GM19452 (cell line): ENCODE results near the gene ARFRP1.

ENCODE experiments used
- ATAC-seq: cut with Tn5 transposase; IDR thresholded peaks from one replicate; pipeline ENCODE4 v1.9.1; 2021; ENCODE audit not compliant: unreplicated experiment

Gene ARFRP1

DNA sequence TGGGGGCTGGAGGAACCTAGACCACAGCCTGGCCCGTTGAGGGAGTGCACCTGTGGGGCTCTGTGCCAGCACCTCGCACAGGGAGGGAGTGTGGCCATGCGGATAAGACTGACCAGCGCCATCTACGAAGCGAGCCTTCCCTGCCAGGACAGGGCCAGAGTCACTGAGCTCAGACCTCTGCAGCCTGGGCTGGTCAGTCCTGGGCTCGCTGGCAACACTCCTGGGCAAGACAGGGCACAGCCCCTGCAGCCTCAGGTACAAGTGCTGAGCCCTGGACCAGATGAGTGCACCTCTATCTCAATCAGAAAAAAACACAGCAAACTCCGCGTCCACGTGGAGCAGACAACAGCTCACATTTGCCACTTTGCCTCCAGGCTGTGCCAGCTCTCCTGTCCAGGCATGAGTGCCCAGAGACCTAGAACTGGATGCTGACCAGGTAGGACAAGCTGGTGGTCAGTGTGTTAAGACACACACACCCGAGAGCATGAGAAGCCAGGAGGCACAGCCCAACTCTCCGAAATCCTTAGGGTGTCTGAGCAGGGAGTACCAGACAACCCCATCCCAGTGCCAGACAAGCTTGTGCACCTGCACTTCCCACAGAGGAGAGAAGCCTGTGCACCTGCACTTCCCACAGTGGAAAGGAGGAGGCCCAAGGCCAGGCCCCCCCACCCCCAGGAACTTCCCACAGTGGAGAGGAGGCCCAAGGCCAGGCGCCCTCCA is 4.9 kb downstream of the ARFRP1 start:
- no peak for ATAC-seq

- ATAC-seq = no peak
Measured at GRCh38 chr20:63702036-63702665, 5.6 kb downstream of the ARFRP1 start.

- ATAC-seq = no peak
Measured at GRCh38 chr20:63701329-63702035, 6.3 kb downstream of the ARFRP1 start.

DNA sequence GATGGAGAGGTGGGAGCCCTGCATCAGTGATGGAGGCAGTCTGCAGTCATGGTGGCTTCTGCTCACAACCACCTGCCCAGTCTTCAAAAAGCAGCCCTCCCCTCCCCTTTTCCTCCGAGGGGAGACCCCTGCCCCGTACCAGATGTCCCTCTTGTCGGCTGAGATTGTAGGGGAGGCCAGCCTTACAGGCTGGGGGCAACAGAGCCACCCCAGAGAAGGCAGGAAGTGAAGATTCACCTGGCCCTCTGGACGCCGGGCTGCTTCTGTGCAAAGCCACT is 6.8 kb downstream of the ARFRP1 start:
- no peak for ATAC-seq

- no peak for ATAC-seq
Measured at GRCh38 chr20:63700199-63701050, 7.4 kb downstream of the ARFRP1 start.

DNA sequence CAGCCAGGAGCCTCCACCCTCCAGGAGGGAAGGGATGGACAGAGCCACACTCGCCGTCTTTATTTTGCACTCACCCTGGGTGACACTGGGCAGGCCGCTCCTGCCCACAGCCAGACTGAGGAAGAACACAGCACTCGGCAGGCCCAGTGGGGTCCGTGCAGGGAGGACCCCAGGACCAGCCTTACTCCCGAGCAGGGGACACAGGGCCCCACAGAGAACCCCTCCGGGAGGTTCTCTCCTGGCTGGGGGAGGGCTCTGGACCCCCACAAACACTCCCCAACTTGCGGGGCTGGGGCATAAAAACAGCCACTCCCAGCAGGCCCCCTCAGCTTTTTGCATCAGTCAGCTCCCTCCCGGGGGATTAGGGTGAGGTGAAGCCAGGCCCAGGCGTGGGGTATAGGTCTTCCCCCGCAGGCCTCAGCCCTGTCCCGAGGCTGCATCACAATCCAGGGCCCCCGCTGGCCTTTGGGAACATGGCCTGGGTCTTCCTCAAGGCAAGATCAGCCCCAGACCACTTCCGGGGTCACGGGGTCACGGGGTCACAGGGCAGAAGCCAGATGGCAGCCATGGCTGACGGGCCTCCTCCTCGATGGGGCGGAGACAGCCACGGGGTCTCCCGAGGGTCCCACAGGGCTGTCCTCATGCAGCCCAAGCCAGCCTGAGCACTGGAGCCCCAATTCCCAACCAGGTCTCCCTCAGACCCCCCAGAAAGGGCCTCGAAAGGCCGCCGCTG is 8.1 kb downstream of the ARFRP1 start:
- ATAC-seq = no peak

- ATAC-seq = no peak
Measured at GRCh38 chr20:63698739-63699465, 8.9 kb downstream of the ARFRP1 start.

DNA sequence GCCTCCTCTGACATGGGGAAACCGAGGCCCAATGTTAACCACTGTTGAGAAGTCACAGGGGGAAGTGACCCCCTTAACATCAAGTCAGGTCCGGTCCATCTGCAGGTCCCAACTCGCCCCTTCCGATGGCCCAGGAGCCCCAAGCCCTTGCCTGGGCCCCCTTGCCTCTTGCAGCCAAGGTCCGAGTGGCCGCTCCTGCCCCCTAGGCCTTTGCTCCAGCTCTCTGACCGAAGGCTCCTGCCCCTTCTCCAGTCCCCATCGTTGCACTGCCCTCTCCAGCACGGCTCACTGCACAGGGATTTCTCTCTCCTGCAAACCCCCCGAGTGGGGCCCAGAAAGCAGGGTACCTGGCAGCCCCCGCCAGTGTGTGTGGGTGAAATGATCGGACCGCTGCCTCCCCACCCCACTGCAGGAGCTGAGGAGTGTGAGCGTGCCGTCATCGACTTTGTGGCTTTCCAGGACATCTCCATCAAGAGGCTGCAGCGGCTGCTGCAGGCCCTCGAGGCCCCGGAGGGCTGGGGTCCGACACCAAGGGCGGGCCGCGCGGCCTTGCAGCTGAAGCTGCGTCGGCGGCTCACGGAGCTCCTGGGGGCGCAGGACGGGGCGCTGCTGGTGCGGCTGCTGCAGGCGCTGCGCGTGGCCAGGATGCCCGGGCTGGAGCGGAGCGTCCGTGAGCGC is 9.8 kb downstream of the ARFRP1 start:
- ATAC-seq = no peak

GRCh38 chr20:63697357-63697867 is 10.4 kb downstream of the ARFRP1 start:
- no peak for ATAC-seq

GRCh38 chr20:63696628-63697356 is 11.0 kb downstream of the ARFRP1 start, which contains the start of gene TNFRSF6B:
TNFRSF6B (plus strand) TSS chr20:63696652; CDS start chr20:63696768, 116 bp downstream.
- ATAC-seq = no peak

DNA sequence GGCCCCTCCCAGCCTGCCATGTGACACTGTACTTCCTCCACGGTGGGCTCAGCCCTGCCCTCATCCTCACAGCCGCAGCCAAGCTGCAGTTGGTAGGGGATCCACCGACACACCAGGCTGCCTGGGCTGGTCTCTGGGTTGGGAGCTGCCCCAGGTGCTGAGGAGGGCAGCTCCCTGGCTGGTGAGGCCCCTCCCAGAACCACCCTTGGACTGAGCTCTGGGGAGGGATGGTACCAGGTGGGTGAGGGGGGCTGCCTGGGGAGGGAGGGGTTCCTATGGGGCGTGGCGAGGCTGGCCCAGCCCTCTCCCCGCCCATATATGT is 11.5 kb downstream of the ARFRP1 start:
- no peak for ATAC-seq

GRCh38 chr20:63695424-63696305 is 12.1 kb downstream of the ARFRP1 start:
- no peak for ATAC-seq

- no peak for ATAC-seq
Measured at GRCh38 chr20:63694584-63695423, 13.0 kb downstream of the ARFRP1 start.

DNA sequence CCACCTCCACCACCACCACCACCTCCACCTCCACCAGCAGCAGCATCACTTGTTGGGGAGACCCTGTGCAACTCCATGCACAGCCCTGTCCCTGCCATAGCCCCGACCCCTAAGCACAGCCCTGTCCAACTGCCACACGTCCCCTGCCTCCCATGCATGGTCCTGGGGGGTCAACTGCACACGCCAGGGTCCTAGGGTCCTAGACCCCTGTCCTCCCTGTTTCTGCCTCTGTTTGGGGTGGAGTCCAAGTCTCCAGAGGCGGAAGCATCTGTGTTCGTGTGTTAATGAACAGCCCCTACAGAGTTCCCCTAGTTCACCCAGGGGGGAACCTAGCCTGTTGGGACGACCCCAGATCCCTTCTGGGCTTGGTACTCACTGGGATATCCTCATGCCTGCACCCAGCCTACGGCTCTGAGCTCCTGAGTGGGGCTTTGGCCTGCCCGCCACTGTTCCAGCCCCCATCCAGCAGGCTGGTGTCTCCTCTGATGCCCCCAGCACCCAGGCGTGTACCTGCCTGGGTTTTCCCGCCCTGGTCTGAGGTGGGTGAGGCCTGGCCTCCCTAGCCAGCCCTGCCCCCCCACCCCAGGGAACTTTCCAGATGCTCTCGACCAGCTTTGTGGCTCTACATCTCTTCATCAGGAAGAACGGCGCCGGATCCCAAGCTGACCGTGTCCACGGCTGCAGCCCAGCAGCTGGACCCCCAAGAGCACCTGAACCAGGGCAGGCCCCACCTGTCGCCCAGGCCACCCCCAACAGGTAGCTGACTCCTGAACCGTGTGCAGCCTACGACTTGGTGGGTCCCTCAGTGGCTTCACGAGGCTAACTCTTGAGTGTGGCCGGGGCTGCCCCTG is 13.8 kb downstream of the ARFRP1 start:
- no peak for ATAC-seq

DNA sequence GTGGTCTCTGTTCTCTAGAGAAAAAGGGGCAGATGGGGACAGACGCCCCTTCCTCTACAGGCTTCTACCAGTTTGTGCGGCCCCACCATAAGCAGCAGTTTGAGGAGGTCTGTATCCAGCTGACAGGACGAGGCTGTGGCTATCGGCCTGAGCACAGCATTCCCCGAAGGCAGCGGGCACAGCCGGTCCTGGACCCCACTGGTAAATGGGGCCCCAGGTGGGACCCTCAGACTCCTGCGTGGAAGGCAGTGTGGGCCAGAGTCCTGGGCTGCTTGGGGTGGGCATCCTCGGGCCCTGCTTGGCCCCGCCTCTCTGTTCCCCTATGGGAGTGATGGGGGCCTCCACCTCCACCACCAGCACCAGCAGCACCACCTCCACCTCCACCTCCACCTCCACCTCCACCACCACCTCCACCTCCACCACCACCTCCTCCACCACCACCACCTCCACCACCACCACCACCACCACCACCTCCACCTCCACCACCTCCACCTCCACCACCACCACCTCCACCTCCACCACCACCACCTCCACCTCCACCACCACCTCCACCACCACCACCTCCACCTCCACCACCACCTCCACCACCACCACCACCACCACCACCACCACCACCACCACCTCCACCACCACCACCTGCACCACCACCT is 14.6 kb downstream of the ARFRP1 start:
- no peak for ATAC-seq
